Skin of body (tissue), 2 donors: ENCODE data around the gene AMOTL1. TPM values are rescaled to one million over a fixed set of nuclear protein-coding genes. Genes with fewer than 3 reads are reported as not detected.
A peak's percentile ranks its signal among the peaks of the same experiment; 100 is the strongest.
"Not testable (repeated sequence)": the region's sequence is repeated elsewhere in the genome, so short reads cannot be mapped to it uniquely, and the experiment has no call there.

ENCODE experiments used
- DNase-seq: peaks from one replicate; lab custom pipeline; 2025; lab: John Stamatoyannopoulos, UW
- total RNA-seq: library from RNA; depleted of rRNA; stranded (reverse); fragments of >200 nt; gene quantifications from one replicate; pipeline ENCODE4 v1.2.3, GENCODE V29; 2014

The AMOTL1 gene
- total RNA-seq, 1 donor from 2014 or later = 80.7 TPM

DNA sequence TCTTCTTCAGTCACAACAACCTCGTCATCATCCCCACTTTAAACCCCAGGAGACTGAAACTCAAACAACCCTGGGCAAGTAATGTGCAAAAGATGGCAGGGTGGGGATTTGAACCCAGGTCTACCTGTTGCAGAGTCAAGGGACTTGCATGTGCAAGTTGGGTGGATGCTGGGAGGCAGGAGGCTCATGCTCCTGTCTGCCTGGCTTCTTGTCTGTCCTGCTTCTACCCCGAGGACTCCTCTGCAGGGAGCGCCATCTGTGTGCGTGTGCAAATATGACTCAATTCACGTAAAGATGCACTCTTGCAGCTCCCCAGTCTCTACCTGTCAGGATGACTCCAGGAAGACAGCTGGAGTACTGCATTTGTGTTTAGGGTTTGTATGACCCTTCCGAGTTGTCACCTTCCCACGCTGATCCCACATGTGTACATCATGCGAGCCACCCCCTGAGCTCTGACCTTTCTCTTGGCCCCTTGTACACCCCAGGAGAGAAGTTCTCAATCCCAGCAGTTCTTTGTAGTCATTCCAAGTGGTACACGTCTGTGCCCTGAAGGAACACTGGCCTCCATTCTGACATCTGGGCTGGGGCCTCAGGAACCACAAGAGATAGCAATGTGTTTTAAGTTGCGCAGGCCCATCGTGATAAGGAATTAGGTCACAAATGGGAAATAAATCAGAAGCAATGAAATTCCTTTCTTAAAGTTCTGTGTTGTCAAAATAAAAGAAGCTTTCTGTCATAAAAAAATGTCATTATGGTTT is 109.5 kb downstream of the AMOTL1 start:
- no peak for DNase-seq

DNA sequence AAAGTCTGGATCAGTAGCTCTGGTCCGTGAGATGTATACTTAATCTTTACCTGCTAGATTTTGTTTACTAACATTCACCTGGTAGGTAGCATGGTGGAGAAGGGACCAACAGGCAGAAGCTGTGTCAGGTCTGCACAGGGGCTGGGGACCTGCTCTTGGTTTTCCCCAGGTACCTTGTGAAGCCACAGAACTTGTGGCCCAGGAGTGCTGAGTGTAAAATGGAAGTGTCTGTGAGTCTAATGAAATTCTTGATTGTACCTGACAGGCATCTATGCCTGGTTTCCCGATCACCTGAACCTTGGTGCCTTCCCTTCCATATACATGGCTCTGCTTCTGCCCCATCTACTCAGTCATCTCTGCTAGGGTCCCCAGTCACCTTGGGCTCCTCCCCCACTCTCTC is 110.8 kb downstream of the AMOTL1 start:
- DNase-seq = no peak

DNA sequence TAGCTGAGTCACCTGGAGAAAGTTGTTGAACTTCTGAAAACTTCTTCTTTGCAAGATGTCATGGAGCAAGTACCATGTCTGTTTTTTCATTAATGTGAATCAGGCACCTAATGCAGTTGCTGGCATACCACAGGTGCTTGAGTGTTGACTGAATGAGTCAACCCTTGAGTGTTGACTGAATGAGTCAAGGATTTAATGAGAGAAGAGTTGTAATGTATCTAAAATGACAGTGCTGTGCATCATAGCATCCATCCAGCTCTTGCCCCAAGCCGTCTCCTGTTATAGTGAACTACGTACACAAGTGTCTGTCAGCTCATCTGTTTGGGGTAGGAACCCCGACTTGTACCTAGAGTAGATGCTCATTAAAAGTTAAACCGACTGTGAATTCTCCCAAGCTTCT is 112.1 kb downstream of the AMOTL1 start:
- DNase-seq = no peak

DNA sequence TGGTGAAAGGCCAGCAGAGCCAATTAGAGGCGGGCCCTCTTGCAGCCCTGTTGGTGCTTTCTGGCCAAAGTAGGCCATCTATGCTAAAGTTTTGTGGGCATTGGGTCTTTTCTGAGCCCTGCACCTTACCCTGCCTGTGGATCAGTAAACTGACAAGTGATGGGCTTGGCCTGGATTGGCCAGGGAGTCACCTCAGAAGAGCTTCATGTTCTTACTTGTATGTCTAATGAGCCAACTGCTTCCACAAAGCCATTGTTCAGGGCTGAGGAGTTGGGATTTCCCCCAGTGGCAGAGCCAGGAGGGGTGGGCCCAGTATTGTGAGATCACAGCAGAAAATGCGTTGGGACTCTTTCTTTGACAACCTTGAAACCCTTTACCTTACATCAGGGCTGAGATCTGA is 114.8 kb downstream of the AMOTL1 start:
- no peak for DNase-seq

DNA sequence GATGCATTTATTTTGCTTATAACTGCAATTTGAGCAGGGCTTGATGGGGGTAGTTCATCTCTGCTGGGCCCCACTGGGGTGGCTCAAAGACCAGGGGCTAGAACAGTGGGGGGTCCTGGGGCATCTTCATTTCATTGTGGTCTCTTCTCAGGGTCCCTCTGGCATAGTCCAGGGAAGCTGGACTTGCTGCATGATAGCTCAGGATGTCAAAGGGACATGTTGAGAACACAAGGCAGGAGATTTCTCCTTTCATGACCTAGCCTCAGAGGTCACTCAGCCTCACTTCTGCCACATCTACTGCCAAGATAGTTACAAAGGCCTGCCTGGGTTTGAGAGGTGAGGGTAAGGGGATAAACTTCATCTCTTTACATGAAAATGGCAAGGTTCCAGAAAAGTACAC is 115.7 kb downstream of the AMOTL1 start:
- DNase-seq = no peak

DNA sequence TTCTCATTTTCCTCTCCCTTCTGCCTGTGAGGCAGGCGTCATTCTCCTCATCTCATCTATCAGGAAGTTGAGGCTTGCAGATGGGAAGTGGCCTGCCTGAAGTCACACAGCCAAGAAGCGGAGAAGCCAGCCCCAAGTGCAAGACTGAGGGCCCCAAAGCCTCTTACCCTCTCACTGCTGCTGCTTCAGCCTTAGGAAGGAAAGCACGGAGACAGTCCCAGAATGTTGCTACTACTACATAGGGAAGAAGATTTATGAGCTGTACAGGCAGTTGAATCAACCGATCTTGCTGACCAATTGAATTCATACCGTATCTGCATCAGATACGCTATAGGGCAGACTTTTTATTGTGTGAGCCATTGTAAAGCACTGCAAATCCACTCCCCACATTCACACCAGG is 116.2 kb downstream of the AMOTL1 start:
- DNase-seq = peak; percentile 77

DNA sequence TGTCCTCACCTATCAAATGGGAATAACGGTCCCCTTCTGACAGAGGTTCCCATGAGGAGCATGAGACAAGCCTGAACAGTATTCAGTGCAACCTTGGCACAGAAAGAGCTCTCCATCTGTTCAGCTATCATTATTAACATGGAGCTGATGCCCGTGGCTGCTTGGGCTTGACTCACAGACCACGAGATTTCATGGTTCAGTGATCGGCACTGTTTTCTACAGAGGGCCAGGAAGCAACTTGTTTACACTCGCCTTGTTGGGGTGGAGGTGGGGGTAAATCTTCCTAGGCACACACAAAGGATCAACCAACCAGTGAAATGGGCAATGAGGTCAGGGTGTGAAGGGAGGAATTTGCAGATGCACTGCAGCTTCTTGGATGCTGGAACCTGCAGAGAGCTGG is 117.0 kb downstream of the AMOTL1 start:
- DNase-seq = no peak

DNA sequence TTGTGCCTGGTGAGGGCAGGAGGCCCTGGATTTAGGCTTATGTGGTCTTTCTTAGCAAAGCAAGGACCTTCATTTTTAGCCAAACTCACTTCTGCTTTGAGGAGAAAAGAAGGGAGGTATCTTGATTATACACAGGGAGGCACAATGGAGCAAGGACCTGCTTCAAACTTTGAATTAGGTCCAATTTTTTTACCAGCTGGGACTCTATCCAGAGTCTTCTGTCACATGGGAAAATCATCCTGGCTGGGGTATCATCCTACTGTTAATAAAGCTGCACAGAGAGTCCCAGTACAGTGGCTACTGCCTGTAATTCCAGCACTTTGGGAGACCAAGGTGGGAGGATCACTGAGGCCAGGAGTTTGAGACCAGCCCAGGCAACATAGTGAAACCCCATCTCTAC is 117.4 kb downstream of the AMOTL1 start:
- DNase-seq = no peak

DNA sequence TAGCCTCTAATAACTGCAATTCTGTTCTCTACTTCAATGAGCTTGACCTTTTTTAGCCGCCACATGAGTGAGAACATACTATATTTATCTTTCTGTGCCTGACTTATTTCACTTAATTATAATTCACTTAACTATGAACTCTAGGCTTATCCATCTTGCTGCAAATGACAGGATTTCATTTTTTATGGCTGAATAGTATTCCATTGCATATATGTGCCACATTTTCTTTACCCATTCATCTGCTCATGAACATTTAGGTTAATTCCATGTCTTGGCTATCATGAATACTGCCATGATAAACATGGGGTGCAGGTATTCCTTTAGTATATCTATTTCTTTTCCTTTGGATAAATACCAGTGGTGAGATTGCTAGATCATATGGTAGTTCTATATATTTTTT is 120.0 kb downstream of the AMOTL1 start:
- DNase-seq = no peak

DNA sequence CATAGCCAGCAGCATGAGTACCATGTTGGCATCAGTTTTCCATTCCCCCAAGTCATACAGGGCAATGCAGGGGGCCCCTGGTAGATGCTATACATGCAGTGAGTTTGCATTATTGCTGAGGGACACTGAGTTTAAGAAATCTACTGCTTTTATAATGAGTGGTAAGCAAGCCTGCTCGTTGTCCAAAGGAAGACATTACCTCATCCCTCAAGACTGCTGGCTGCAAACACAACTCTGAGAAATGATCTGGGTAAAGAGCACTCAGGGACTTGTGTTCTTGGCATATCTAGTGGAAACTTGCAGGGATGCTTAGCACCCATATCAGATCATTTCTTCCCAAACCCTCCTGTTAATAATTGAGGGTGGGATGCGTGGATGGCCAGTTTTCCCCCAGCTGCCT is 127.3 kb downstream of the AMOTL1 start:
- peak; percentile 13 for DNase-seq

DNA sequence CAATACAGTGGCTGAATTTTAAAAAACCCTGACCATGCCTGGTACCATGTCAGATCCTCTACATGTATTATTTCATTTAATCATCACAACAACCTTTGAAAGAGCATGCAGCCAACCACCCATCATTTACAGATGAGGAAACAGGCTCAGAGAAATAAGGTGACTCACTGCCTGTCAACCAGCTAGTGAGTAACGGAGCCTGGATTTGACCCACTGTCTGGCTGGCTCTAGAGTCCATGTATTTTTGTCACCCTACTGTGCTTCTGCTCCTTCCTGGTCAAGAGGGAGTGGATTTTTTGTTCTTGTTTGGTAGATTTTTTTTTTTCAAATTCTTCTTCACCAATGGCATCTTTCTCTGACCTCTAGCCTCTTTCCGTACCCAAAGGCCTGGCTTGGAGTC is 127.8 kb downstream of the AMOTL1 start:
- DNase-seq = no peak

DNA sequence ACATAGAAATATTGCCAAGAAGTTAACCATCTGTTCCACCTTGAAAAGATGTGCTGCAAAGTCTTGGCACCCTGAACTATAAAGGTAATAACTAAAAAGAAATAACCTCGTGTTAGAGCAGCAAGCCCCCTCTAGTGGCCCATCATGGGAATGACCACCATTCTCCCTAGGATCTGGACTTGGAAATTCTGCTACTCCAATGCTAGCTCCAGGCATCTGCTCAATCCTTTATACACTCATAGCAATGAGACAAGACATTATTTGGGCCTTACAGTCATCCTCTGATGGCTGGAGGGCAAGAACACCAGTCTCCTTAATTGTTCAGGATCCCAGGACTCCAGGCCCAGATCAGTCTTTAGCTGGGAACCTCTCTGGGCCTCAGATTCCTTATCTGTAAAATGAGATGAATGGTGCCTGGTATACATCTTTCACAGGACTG is 129.2 kb downstream of the AMOTL1 start:
- DNase-seq = peak; percentile 32

DNA sequence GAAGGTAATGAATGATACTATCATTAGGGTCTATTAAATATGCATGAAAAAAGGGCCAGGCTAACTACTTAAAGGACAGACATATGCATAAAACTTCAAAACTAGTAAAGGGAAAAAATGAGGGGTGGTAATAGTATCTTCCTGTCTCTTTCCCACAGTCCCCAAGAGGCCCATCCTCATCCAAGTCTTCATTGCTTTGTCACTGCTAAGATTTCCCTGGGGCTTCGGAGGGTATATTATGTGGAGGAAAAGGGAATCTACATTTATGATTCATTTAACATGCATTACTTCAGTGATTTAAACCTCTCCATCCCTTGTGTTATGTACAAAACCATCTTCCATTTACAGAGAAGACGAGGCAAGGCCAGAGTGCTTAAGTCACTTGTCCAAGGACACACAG is 139.1 kb downstream of the AMOTL1 start:
- DNase-seq = no peak

DNA sequence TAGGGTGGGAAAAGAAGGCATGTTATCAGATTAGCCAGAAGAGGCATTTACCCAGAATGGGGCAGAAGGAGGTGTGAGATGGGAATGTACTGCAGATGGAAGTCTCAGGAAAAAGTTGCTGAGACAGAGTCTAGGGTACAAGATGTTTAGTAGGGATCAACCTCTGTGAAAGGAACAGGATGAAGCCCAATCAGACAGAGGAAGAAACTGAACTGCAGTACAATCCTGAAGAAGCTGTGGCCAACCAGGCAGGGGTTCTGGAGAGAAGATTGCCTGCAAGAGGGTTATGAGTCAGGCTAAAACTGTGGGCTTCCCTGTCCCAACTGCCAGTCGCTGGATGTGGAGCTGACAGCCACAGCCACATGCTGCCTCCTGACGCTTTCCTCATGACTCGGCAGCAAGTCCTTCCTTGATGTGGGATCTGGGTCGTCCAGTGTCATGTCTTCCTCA is 141.2 kb downstream of the AMOTL1 start:
- DNase-seq = no peak

DNA sequence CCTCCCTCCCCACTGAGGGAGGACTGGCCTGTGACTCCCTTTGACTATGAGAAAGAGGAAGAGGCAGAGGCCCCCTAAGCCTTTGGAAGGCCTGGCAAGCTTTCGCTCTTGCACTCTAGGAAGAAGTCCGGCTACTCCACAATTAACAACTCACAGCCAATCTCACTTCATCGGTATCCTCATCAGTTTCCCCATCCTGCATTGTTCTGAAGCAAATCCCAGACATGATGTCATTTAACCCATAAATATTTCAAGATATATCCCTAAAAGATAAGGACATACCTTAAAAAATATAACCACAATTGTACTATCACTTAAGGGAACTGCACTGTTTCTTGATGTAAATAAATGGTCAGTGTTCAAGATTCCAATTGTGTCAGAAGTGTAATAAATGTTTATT is 142.1 kb downstream of the AMOTL1 start:
- no peak for DNase-seq

DNA sequence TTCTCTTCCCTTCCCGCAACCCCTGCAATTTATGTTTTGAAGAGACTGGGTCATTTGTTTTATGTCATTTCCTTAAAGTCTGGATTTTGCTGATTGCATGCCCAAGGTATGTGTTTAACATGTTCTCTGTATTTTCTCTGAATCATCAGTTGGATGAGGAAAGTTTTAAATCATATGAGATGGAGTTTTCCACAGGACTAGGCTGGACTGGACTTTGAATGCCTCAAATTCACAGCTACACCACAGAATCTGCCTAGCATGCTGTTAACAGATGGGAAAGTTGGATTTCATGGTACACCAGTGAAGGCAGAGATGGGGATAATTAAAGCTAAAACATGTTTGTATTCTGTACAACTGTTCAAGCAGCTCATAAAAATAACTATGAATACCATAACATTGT is 142.6 kb downstream of the AMOTL1 start:
- peak; percentile 96 for DNase-seq

DNA sequence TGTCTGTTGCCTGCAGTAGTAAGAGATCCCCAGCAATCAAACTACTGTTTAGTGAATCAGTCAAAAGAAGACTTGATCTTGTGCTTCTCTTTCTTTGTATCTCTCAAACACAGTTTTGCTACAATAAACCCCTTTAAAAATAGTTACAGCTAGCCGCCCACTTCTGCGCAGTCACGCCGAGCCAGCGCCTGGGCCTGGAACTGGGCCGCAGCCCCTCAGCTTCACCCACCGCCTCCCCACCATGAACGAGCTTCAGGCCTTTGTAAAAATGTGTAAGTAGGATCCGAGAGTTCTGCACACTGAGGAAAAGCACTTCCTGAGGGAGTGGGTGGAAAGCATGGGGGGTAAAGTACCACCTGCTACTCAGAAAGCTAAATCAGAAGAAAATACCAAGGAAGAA is 144.7 kb downstream of the AMOTL1 start:
- DNase-seq = no peak

DNA sequence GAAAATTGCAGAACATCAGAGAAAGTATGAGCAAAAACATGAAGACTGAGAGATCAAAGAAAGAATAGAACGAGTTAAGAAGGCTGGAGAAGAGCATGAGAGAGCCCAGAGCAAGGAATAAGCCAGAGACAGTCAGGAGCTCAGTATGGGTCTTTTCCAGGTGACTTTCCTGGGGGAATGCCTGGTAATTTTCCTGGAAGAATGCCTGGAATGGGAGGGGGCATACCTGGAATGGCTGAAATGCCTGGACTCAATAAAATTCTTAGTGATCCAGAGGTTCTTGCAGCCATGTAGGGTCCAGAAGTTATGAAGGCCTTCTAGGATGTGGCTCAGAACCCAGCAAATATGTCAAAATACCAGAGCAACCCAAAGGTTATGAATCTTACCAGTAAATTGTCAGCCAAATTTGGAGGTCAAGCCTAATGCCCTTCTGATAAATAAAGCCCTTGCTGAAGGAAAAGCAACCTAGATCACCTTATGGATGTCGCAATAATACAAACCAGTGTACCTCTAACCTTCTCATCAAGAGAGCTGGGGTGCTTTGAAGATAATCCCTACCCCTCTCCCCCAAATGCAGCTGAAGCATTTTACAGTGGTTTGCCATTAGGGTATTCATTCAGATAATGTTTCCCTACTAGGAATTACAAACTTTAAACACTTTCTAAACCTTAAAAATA is 145.7 kb downstream of the AMOTL1 start:
- not testable (repeated sequence) for DNase-seq

DNA sequence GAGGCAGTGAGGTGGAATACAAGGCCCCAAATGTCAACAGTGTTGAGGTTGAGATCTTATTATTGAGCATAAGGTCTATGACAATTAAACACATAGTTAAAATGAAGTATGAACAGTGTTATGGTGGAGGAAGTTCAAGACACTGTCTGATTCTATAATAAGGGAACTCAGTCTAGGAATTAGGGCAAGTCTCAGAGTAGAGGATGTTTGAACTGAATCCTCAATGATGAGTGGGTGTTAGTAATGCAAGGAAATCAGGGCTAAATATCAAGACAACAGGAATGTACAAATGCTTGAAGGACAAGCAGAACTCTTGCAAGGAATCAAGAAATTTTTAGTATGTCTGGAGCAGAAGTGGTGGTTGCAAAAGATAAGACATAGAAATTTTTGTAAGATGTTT is 152.2 kb downstream of the AMOTL1 start:
- no peak for DNase-seq

DNA sequence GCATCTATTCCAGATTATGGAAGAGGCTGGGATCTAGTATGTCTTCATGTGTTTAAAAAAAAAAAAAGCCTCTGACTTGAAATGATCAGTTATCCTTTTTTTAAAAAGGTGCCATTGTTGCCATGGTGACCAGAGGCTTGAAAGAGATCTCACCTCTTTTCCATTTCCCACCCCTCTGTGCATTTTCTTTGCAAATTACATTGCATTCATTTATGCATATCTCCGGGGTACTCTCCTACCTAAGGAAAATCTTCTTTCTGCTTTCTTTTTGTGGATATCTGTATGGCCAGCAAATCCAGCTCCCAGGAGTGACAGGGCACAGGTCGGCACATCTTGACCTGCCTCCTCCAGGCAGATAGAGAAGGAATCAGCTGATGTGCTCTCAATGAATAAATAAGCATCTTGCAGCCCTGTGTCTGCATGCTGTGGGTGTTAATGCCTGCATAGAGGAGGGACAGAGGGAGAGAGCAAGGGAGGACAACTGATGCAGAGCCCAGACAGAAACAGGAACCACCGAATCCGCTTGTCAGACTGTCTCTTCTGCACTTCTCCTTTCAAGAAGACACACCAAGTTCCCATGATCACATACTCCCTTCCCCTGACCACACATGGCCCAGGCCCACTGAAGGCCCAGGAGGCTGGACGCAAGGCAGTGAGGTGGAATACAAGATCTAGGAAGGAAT is 154.3 kb downstream of the AMOTL1 start:
- no peak for DNase-seq

DNA sequence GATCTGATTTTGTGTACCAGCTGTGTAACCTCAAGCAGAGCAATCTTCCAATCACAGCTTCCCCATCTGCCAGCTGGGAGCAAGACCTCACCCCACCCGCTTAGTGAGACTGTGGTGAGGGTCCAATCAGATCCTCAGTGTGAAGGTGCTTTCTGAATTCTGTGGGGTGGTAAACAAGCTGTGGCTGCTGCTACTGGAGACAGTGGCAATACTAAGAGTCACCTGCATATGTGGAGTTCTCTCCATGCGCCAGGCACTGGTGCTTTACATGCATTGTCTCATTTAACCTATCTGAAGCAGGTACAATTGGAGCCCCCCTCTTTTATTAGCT is 154.8 kb downstream of the AMOTL1 start:
- DNase-seq = no peak

DNA sequence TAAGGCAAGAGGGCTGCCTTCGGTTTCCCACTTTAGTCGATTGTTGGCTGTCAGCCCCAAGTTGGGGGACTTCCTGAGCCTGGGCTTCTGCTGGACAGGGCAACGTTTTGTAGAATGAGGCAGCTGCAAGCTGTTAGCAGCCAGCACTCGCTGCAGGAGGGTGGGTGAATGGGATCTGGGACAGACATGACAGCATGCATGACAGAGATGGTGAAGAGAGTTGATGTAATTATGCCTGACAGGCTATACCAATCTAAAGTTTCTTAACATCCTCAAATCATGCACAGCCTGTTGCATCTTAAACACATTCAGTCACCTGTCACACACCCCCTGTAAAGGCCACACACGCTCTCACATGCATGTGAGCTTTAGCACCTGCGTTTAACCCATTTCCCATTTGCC is 156.0 kb downstream of the AMOTL1 start:
- peak; percentile 23 for DNase-seq

DNA sequence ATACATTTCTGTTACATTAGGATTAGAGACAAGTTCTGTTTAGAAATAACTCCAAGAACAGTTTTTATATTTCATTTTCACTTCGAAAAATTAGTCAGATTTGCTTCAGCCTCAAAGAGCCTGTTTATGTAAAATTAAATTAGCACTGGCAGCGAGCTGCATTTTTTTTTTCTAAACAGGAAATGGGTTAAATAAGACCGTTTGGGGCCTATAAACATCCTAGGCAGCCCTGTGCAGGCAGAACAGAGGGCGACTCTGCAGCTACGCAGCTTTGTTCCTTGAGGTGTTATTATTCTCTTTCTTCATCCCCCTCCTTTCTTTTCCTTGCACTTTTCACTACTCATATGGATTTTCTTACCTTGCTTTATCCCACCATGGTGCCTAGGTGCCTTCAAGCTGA is 156.5 kb downstream of the AMOTL1 start:
- no peak for DNase-seq
